Fibroblast of lung (primary cell): ENCODE results near the gene LRCOL1.

ENCODE experiments used
- EZH2 ChIP-seq: IDR thresholded peaks from 2 replicates; pipeline ENCODE4 v1.5.1; 2012; ENCODE audit warnings: low read length, control low read depth, mild to moderate bottlenecking; ENCODE audit errors: missing control alignments
- TF ChIP-seq, protein P1 (sequence below), 2 donors: IDR thresholded peaks in 1 of 2; conservative IDR thresholded peaks in 1 of 2; 1 replicate in 1 of 2; 2 replicates in 1 of 2; pipeline ENCODE4 v1.5.1; 2011 to 2012; ENCODE audit warnings: low read length in 2 of 2, control low read depth in 1 of 2, inconsistent platforms in 1 of 2, low read depth in 1 of 2, mild to moderate bottlenecking in 1 of 2

DNA sequence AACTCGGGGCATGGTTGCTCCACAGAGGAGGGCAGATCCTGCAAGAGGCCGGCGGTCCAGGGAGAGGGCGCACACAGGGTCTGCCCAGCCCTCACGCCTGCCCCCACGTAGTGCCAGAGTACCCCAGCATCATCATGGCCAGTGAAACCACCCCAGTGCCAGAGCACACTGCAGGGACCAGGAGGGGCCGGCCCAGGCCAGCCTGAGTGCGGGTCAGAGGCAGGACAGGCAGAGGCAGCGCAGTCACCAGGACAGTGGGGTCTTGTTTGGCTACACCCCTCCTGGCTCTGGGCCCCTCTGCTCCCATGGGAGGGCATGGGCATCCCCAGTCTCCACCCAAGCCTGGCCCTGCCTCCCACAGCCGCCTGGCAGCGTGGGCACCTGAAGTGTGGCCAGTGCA is 34.7 kb downstream of the LRCOL1 start:
- TF ChIP-seq EZH2, result no peak
- TF ChIP-seq, protein P1, sequence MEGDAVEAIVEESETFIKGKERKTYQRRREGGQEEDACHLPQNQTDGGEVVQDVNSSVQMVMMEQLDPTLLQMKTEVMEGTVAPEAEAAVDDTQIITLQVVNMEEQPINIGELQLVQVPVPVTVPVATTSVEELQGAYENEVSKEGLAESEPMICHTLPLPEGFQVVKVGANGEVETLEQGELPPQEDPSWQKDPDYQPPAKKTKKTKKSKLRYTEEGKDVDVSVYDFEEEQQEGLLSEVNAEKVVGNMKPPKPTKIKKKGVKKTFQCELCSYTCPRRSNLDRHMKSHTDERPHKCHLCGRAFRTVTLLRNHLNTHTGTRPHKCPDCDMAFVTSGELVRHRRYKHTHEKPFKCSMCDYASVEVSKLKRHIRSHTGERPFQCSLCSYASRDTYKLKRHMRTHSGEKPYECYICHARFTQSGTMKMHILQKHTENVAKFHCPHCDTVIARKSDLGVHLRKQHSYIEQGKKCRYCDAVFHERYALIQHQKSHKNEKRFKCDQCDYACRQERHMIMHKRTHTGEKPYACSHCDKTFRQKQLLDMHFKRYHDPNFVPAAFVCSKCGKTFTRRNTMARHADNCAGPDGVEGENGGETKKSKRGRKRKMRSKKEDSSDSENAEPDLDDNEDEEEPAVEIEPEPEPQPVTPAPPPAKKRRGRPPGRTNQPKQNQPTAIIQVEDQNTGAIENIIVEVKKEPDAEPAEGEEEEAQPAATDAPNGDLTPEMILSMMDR (conservative IDR thresholded peaks at IDR 0.05 in 1 of 2, IDR thresholded peaks at IDR 0.05 in 1 of 2; ENCODE audit: low read depth in 1 of 2, low read length in 2 of 2), result no peak
